Hepatocyte (in vitro differentiated cells): Measurements from ENCODE around the gene TBC1D32.

Experiments
- EZH2 ChIP-seq: fragments of 200-600 bp; sonication (generic); IDR thresholded peaks from 2 replicates; pipeline ENCODE4 v1.6.1; 2016; ENCODE audit warnings: antibody characterized with exemption, mild to moderate bottlenecking, borderline replicate concordance
- EZH2phosphoT487 ChIP-seq: fragments of 200-600 bp; sonication (generic); IDR thresholded peaks from one replicate; pipeline ENCODE4 v1.6.1; 2018; ENCODE audit warnings: antibody characterized with exemption, mild to moderate bottlenecking, low read depth, moderate library complexity; ENCODE audit not compliant: unreplicated experiment, severe bottlenecking
- TF ChIP-seq, protein P1 (sequence below): fragments of 200-600 bp; sonication (generic); IDR thresholded peaks from 2 replicates; pipeline ENCODE4 v1.5.1; 2016; ENCODE audit warnings: antibody characterized with exemption, mild to moderate bottlenecking; ENCODE audit not compliant: poor library complexity

- TF ChIP-seq EZH2 (no peak), EZH2phosphoT487 (no peak)
- TF ChIP-seq, protein P1, sequence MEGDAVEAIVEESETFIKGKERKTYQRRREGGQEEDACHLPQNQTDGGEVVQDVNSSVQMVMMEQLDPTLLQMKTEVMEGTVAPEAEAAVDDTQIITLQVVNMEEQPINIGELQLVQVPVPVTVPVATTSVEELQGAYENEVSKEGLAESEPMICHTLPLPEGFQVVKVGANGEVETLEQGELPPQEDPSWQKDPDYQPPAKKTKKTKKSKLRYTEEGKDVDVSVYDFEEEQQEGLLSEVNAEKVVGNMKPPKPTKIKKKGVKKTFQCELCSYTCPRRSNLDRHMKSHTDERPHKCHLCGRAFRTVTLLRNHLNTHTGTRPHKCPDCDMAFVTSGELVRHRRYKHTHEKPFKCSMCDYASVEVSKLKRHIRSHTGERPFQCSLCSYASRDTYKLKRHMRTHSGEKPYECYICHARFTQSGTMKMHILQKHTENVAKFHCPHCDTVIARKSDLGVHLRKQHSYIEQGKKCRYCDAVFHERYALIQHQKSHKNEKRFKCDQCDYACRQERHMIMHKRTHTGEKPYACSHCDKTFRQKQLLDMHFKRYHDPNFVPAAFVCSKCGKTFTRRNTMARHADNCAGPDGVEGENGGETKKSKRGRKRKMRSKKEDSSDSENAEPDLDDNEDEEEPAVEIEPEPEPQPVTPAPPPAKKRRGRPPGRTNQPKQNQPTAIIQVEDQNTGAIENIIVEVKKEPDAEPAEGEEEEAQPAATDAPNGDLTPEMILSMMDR, result no peak
Observed at GRCh38 chr6:121223212-121223611, 111.1 kb downstream of the TBC1D32 start.
